Measurements from ENCODE around the gene LPIN1. TPM values are rescaled to one million over a fixed set of nuclear protein-coding genes. Genes with fewer than 3 reads are reported as not detected.

Gene LPIN1
- total RNA-seq, 4 donors from 2014 or later: 28.7 to 47.0 (median 39.6) TPM

DNA sequence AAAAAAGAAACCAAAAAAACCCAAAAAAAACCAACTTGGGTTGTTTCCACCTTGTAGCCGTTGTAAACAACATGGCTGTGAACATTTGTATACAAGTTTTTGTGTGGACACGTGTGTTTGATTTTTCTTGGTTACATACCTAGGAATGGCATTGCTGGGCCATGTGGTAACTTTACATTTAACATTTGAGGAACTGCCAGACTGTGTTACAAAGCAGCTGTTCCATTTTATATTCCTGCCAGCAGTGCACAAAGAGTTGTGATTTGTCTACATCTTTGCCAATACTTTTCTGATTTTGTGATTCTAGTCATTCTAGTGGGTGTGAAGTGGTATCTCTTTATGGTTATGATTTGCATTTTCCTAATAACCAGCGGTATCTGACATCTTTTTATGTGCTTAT is 22.5 kb downstream of the LPIN1 start:
- Histone ChIP-seq H3K9me3 (no peaks in the 10 kb centered on the region), H3K4me1 (peaks cover 0 to 7% of the 10 kb centered on the region in 2 donors), H3K36me3 (peaks cover 12 to 47% of the 10 kb centered on the region in 2 donors), H3K27me3 (no peaks in the 10 kb centered on the region), H3K27ac (no peak overlapping the region), H3K4me3 (replicated peaks in 1 of 3) (no peak overlapping the region)
- intact Hi-C loops (cut with DNase I): no loop called here
- no peak for DNase-seq
- WGBS, 2 donors: 75% methylated on average over 3 of the region's 3 CpGs
- TF ChIP-seq, protein P1, sequence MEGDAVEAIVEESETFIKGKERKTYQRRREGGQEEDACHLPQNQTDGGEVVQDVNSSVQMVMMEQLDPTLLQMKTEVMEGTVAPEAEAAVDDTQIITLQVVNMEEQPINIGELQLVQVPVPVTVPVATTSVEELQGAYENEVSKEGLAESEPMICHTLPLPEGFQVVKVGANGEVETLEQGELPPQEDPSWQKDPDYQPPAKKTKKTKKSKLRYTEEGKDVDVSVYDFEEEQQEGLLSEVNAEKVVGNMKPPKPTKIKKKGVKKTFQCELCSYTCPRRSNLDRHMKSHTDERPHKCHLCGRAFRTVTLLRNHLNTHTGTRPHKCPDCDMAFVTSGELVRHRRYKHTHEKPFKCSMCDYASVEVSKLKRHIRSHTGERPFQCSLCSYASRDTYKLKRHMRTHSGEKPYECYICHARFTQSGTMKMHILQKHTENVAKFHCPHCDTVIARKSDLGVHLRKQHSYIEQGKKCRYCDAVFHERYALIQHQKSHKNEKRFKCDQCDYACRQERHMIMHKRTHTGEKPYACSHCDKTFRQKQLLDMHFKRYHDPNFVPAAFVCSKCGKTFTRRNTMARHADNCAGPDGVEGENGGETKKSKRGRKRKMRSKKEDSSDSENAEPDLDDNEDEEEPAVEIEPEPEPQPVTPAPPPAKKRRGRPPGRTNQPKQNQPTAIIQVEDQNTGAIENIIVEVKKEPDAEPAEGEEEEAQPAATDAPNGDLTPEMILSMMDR (IDR thresholded peaks at IDR 0.05): no peak
- no peak for TF ChIP-seq POLR2A (IDR thresholded peaks at IDR 0.05)

DNA sequence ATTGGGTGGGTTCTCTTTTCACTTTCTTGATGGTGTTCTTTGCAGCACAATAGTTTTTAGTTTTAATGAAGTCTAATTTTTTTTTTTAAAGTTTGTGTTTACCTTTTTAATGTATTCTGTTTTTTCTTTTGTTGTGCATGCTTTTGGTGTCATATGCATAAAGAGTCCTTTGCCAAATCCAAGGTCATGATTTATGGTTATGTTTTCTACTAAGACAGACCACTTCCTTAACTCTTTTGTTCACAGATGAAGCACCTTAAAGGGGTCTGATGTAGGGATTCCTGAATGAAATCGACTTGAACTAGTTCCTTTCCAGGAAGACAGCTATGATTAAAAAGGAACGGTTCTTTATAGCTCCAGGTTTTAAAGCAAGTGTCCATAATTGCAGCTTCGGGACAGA is 23.1 kb downstream of the LPIN1 start:
- H3K4me3 ChIP-seq (replicated peaks in 1 of 3): no peak overlapping the region
- no peaks in the 10 kb centered on the region for H3K9me3 ChIP-seq
- 78 to 80% methylated on average over 3 of the region's 3 CpGs for WGBS, 2 donors
- intact Hi-C loops (cut with DNase I): no loop called here
- peaks cover 12 to 53% of the 10 kb centered on the region in 2 donors for H3K36me3 ChIP-seq
- H3K27ac ChIP-seq: no peak overlapping the region
- no peak for DNase-seq
- TF ChIP-seq, protein P1 (IDR thresholded peaks at IDR 0.05): no peak
- no peak for TF ChIP-seq POLR2A (IDR thresholded peaks at IDR 0.05)
- H3K4me1 ChIP-seq: peaks cover 0 to 2% of the 10 kb centered on the region in 2 donors
- no peaks in the 10 kb centered on the region for H3K27me3 ChIP-seq

DNA sequence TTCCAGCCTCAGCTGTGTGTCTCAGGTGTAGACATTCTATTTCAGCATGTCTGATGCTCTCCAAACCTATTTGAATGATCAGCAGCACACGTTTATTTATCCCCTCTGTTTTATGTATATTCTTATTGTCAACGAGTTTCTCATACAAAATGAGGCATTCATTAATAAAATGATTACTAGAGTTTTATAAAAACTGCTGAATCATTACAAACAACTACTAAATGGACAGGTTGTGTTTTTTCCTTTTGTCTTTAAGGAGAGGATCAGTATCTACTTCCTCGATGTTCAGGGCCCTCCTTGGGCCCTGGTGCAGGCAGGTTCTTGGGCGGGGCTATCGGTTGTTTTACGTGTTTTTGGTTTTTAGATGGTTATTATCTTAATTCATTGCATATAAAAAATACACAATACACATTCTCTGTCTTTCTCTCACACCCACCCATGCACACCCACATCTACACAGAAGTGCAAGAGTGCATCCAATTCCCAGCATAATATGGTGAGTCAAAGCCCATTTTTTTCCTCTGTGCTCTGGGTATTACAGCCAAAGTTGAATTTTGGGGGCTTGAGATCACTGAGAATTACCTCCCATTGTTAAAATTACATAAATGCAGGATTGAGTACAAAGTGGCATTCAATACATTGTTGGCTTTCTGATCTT is 24.2 kb downstream of the LPIN1 start:
- intact Hi-C loops (cut with DNase I): no loop called here
- no peak for TF ChIP-seq POLR2A (IDR thresholded peaks at IDR 0.05)
- TF ChIP-seq, protein P1 (IDR thresholded peaks at IDR 0.05): no peak
- no peak overlapping the region for H3K4me3 ChIP-seq (replicated peaks in 1 of 3)
- 85 to 86% methylated on average over 6 of the region's 6 CpGs for WGBS, 2 donors
- H3K27me3 ChIP-seq: no peaks in the 10 kb centered on the region
- no peak overlapping the region for H3K27ac ChIP-seq
- no peak for DNase-seq
- peaks cover 12 to 54% of the 10 kb centered on the region in 2 donors for H3K36me3 ChIP-seq
- H3K9me3 ChIP-seq: no peaks in the 10 kb centered on the region
- H3K4me1 ChIP-seq: no peaks in the 10 kb centered on the region

DNA sequence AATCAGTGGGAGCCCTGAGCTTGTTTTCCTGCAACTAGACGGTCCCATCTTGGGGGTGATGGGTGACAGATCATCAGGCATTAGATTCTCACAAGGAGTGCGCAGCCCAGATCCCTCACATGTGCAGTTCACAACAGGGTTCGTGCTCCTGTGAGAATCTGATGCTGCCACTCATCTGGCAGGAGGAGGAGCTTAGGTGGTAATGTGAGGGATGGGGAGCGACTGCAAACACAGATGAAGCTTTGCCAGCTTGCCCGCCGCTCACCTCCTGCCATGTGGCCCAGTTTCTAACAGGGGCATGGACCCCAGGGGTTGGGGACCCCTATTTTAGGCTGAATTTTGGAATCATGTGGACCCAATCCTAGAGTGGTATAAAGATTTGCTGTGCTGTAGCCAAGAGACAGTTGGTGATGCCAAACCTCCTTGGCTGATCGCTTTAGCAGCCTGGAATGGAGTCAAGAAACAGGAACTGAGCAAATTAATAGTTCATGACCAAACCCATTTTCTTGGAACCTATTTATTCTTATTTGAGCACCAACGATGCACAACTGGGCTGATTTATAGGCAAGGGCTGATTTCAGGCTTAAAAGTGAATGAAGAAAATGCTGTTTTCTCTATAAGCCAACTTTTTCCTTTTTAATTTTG is 25.7 kb downstream of the LPIN1 start:
- Histone ChIP-seq H3K4me3 (replicated peaks in 1 of 3) (no peak overlapping the region), H3K9me3 (no peaks in the 10 kb centered on the region), H3K27me3 (no peaks in the 10 kb centered on the region), H3K27ac (no peak overlapping the region), H3K4me1 (no peaks in the 10 kb centered on the region), H3K36me3 (peaks cover 12 to 40% of the 10 kb centered on the region in 2 donors)
- no peak for TF ChIP-seq POLR2A (IDR thresholded peaks at IDR 0.05)
- TF ChIP-seq, protein P1 (IDR thresholded peaks at IDR 0.05): no peak
- DNase-seq: peak in 1 of 2 donors; percentile 18
- intact Hi-C loops (cut with DNase I): no loop called here
- 83 to 91% methylated on average over 8 of the region's 8 CpGs for WGBS, 2 donors

DNA sequence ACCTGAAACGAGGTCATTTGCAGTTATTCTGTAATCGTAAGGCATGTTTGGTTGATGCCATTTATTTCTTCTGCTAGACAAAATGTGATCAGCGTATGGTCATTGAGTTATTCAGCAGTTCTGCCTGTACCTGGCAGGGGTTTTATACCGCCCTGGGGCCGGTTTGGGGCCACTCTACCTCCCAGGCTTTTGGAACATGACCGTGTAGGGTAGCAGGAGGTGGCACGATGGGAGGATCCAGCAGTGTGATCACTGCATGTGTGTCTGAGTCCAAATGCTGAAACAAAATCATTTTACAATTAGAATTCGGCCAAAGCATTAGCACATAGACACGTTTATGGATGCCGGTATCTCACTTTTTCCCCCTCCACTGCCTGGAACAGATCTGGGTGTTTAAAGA is 26.7 kb downstream of the LPIN1 start:
- Histone ChIP-seq H3K36me3 (peaks cover 12 to 34% of the 10 kb centered on the region in 2 donors), H3K4me3 (replicated peaks in 1 of 3) (no peak overlapping the region), H3K9me3 (no peaks in the 10 kb centered on the region), H3K27ac (no peak overlapping the region), H3K27me3 (no peaks in the 10 kb centered on the region), H3K4me1 (no peaks in the 10 kb centered on the region)
- WGBS, 2 donors: 89 to 90% methylated on average over 10 of the region's 10 CpGs
- no peak for TF ChIP-seq POLR2A (IDR thresholded peaks at IDR 0.05)
- TF ChIP-seq, protein P1 (IDR thresholded peaks at IDR 0.05): no peak
- DNase-seq: no peak
- intact Hi-C loops (cut with DNase I): no loop called here
